ENCODE measurements around the gene TRIM32. TPM values are rescaled to one million over a fixed set of nuclear protein-coding genes. Genes with fewer than 3 reads are reported as not detected.

TRIM32 gene
- total RNA-seq, 1 experiment from 2014 or later, result 16.3 TPM

DNA sequence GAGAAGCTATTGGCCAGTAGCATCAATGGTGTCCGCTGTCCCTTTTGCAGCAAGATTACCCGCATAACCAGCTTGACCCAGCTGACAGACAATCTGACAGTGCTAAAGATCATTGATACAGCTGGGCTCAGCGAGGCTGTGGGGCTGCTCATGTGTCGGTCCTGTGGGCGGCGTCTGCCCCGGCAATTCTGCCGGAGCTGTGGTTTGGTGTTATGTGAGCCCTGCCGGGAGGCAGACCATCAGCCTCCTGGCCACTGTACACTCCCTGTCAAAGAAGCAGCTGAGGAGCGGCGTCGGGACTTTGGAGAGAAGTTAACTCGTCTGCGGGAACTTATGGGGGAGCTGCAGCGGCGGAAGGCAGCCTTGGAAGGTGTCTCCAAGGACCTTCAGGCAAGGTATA is 10.8 kb downstream of the TRIM32 start:
- in situ Hi-C loops (cut with HindIII; ENCODE audit: low pct_unique_long_range_greater_than_20kb, low sequenced_read_pairs), result no loop called here

DNA sequence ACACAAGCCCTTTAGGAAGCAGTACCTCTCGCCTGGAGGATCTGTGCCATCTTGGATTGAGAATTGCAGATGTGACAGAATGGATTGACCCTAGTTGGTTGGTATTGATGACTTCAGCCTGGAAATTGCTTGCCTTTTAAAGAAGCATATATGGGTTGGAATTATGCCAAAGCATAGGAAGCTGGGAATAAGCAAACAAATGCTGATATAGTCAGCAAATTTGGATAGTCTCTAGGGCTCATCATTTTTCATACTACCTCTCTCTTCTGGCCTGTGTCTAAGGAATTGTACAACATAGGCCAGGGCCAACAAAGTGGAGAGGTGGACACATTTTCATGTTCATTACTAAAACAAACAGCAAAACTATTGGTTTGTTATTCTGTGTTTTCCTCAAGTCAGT is 13.2 kb downstream of the TRIM32 start:
- in situ Hi-C loops (cut with HindIII; ENCODE audit: low pct_unique_long_range_greater_than_20kb, low sequenced_read_pairs), result no loop called here
- no peak for DNase-seq (ENCODE audit: low read depth)

More for the DNA sequence above, 10.8 kb downstream of the TRIM32 start:
- DNase-seq (ENCODE audit: low read depth), result no peak

DNA sequence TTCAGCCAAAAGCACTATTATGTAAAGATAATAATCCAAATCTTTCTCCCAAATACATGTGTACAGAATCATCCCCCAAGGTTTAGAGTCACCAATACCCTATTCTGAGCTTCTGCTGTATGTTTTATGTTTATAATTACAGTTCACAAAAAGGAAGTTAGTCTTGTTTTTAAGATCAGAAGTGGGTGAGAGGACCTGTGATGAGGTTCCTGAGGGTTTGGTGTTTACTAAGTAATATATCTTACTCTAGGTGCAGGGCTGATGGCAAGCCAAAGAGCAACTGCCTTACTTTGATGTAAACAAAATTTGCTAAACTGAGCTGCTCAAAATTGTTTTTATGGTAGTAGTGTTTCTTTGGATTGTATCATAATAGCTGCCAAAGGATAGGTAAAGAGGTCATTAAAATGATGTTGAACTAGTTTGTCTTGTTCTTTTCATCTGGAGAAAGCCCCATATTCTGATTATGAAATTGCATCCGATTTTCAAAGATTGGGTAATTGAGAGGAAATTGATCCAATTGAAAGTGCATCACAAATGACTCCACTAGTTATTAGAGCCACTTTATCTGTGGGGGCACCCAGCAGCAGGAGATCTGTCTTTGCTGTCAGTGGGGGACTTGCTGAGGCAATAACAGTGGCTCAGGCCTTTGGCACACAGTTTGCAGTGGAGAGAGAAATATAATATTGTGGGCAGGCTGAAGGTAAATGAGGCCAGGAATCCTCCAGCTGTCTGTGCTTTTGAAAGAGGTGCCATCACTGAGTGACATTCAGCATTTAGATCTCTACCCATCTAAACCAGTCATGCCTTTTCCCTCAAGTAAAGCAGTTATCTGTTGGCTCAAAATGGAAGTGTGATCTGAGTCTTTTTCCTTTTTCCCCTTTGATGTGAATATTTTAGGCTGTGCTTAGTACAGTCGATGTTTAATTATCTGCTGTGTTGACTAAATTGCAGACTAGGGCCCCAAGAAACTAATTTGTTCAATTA is 14.1 kb downstream of the TRIM32 start:
- DNase-seq (ENCODE audit: low read depth), result no peak
- in situ Hi-C loops (cut with HindIII; ENCODE audit: low pct_unique_long_range_greater_than_20kb, low sequenced_read_pairs), result no loop called here

DNA sequence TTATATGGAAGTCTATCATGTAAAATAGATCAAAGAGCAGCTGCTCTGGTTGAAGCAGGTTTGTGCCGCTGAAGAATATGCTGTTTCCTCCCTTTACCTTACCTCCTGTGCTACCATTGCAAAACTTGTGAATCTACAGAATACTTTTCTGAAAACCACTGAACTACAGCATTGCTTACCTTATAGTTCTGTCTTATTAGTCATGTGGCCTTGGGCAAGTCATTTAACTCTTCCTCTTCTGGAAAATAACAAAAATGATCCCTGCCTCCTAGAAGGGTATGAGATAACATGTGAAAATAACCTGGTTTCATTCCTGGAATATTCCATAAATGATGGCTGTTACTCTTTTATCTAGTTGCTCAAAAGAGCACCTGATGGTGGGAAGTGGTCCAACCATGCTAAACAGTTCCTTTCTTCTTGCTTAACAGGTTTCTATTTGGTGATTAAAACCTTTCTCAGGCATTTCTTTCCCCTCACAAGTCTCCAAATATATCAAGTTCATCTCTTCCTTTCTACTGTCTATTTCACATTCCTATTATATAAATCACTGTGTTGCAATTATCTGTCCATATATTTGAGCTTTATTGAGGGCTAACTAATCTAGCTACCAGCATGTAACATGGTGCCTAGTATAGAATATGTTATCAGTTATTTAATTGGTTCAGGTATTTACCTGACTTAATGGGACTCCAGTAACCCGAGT is 15.0 kb downstream of the TRIM32 start:
- in situ Hi-C loops (cut with HindIII; ENCODE audit: low pct_unique_long_range_greater_than_20kb, low sequenced_read_pairs), result no loop called here
- no peak for DNase-seq (ENCODE audit: low read depth)

DNA sequence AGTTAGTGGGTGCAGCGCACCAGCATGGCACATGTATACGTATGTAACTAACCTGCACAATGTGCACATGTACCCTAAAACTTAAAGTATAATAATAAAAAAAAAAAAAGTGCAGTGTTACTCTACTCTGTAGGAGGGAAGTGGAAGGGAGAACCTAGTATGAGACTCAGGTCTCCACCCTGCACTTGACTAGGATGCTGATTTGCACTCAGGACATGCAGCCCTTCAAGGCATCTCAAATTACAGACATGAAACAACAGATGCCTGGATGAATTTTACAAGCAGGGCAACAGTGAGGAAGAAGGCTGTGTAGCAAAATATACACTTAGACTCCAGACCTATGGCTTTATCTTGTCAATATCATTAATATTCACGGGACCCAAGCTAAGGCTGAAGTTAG is 16.5 kb downstream of the TRIM32 start:
- in situ Hi-C loops (cut with HindIII; ENCODE audit: low pct_unique_long_range_greater_than_20kb, low sequenced_read_pairs), result no loop called here
- no peak for DNase-seq (ENCODE audit: low read depth)

DNA sequence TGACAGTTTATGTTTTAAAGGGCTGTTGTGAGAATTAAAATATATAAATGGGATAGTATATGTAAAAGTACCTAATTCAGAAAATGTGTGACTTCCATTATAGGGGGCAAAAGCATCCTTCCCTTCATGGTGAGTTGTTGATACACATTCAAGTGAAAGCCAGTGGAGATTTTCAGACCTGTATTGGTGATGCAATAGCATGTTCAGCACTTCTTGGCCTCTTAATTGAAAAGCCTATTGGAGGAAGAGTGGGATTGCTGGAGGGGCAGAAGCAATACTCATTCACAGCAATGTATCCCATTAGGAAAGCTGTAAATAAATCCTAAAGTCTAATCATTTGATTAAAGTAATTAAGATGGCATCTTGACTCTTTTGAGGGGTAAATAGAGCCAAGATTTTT is 17.4 kb downstream of the TRIM32 start:
- in situ Hi-C loops (cut with HindIII; ENCODE audit: low pct_unique_long_range_greater_than_20kb, low sequenced_read_pairs), result no loop called here
- DNase-seq (ENCODE audit: low read depth), result no peak

DNA sequence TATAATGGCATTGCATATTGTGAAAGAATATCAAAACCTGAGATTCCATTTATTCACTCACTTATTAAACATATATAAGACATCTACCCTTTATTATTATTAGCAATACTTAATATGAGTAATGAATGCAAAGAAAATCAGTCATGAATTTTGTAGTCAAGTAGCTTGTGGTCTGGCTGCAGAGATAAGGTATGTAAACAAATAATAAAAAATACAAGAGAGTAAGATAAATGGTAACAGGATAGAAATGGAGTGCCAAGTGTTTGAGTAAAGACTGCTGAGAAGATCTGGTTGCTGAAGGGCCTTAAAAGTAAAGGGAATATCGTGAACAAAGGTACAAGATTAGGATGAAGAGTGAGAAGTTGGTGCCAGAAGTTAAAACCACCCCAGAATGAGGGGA is 18.4 kb downstream of the TRIM32 start:
- in situ Hi-C loops (cut with HindIII; ENCODE audit: low pct_unique_long_range_greater_than_20kb, low sequenced_read_pairs), result no loop called here

DNA sequence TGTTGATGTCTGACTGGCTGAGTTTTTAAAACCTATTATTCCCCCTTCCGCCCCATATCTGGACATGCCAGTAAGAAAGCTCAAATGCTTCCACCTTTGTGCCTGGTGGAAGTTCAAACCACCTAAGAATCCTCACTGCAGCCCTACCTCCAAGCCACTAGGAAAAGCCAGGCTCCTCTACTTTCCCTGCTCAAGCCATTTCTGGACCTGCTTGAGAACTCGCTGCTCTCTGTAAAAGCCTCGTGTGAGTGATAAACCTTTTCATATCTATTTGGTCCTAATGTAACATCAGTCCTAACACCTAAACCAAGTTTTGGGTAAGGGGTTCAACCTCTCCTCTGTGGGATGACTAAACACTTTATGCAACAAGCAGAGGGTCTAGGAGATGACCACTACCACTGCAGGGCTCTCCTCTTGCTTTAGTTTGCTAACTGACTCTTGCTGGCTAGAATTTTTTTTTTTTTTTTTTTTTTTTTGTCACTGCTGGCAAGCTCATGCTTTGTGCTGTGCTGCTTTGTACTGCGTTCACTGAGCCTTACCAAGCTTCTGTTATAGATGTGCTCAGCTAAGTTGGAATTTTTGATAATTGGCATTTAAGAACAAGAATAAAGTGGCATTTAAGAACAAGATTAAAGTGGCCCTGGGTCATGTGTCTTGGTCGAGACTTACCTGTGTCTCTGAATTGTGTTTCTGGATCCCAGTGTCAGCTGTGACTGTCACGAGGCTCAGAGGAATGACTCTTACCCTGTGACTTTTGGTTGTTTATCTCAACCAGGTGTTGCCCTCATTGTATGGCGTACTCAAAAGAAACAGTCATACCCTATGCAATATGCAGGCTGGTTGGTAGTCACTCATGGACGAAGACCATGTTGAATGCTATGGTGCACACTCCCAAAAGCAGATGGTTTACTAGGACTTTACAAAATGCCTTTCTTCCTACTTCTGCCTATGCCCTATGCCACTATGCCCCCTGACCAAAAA is 19.5 kb downstream of the TRIM32 start:
- in situ Hi-C loops (cut with HindIII; ENCODE audit: low pct_unique_long_range_greater_than_20kb, low sequenced_read_pairs), result no loop called here
- no peak for DNase-seq (ENCODE audit: low read depth)

More for the DNA sequence above, 18.4 kb downstream of the TRIM32 start:
- DNase-seq (ENCODE audit: low read depth), result no peak

DNA sequence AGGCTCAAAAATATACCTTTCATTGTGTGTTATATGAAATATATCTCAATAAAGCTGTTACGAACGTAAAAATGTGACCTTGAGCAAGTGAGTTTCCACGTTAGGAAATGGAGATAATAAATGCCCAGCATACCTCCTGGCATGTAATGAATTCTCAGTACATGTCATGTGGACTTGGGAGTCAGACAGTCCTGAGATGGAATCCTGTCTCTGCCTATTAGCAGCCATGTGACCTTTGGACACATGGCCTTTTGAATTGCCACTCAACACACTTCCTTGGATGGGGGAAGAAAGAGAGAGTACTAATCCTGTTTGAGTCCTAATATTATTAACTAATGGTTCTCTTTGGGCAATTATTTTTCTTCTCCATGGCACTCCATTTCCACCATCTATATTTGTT is 25.7 kb downstream of the TRIM32 start:
- in situ Hi-C loops (cut with HindIII; ENCODE audit: low pct_unique_long_range_greater_than_20kb, low sequenced_read_pairs), result no loop called here
- no peak for DNase-seq (ENCODE audit: low read depth)

DNA sequence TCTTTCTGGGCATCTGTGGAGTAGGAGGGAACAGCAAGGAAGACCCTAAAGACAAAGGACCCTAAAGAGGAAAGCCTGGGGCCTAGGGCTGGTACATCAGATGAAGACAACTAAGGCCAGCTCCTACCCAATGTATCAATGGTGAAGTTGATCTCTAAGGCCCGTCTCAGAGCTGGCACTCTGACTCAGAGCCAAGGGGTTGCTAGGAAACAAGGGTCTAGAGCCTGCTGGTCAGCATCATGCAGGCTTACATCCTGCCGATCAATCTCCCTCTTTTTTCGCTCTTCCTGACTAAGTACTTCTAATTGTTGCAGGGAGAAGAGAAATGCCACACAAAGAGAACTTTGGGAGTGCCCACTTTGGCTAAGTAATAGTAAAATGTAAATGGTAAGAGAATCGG is 26.2 kb downstream of the TRIM32 start:
- in situ Hi-C loops (cut with HindIII; ENCODE audit: low pct_unique_long_range_greater_than_20kb, low sequenced_read_pairs), result no loop called here
- DNase-seq (ENCODE audit: low read depth), result no peak

DNA sequence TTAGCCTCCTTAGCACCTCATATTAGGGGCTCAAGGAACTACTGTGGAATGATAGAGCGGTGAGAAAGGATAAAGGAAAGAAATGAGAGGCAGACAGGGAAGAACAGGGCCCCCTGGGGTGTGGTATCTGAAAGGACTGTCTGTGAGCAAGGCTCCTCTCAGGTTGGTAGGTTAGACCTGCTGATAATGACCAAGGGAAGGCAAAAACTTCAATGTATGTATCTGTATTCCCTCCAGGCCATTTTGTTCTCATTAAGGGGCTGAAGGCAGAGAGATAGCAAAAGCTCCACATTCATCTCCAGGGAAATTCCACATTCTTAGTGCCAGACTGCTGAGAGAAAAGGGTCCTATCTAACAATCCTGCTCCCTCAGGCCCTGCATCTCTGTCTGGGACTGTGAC is 28.6 kb downstream of the TRIM32 start:
- in situ Hi-C loops (cut with HindIII; ENCODE audit: low pct_unique_long_range_greater_than_20kb, low sequenced_read_pairs), result no loop called here
- no peak for DNase-seq (ENCODE audit: low read depth)

DNA sequence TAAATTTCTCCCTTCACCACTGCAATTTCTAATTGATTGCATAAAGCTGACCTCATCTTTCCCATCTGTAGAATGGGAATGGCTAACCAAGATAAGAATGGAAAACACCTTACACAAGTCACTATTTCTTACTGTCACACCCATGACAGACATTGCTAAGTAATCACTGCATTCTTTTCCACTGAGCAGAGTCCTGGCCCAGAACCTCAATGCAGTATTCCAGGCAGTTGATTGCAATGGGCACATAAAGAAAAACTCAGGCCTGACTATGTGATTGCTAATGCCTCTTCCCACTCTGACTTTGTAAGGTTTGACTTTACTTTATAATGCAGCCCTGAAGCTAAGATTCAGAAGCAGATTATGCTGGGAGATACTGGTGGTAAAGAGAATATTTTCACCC is 29.3 kb downstream of the TRIM32 start:
- in situ Hi-C loops (cut with HindIII; ENCODE audit: low pct_unique_long_range_greater_than_20kb, low sequenced_read_pairs), result no loop called here
- DNase-seq (ENCODE audit: low read depth), result no peak

DNA sequence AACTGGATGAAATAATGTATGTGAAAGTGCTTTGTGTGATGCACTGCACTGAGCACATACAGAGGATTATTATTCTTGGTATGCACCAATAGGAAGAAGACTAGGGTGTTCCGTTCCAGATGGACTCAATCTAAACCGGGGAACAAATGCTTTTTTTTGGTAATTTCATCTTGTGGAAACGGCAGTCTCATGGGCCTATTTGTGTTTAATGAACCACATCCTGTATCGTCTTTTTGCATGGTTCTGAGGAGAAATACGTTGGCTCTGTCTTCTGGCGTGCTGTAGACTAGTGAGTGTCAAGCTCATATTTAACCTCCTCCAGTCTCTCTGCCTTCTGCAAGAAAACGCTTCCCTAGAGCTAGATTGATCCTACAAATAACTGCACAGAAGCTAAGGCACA is 30.0 kb downstream of the TRIM32 start:
- no peak for DNase-seq (ENCODE audit: low read depth)
- in situ Hi-C loops (cut with HindIII; ENCODE audit: low pct_unique_long_range_greater_than_20kb, low sequenced_read_pairs), result no loop called here

DNA sequence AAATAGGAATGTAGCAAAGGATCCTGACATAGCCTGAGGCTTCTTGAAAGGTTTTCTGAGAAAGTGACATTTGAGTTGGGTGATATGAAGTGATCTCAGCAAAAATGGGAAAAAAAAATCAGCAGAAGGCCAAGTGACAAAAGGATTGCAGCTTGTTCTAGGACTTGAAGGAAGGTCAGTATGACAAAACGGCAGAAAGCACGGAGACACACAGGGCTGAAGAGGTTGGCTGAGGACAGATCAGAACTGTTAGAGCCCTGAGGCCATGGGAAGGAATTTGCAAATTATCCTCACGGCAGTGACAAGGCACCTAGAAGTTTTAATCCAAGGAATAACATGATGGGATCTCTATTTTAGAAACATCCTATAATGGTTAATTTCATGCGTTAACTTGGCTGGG is 31.0 kb downstream of the TRIM32 start:
- DNase-seq (ENCODE audit: low read depth), result no peak
- in situ Hi-C loops (cut with HindIII; ENCODE audit: low pct_unique_long_range_greater_than_20kb, low sequenced_read_pairs), result no loop called here

DNA sequence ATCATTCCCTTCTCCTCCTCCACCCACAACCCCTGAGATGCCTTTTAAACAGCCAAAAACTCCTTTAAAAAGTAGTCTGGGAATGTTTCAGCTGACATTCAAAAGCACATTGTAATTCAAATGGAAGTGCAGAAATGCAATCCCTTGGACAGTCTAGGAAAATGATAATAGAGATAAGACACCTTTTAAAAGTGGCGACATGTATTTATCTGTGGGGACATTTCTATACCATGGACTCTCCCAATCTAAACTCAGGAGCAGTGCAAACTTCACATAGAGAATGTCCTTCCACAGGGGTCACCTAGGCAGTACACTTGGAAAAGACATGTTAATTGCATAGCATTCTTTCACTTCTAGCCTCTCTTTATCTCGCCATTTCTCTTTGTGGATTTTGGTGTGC is 33.0 kb downstream of the TRIM32 start:
- no peak for DNase-seq (ENCODE audit: low read depth)
- in situ Hi-C loops (cut with HindIII; ENCODE audit: low pct_unique_long_range_greater_than_20kb, low sequenced_read_pairs), result no loop called here

DNA sequence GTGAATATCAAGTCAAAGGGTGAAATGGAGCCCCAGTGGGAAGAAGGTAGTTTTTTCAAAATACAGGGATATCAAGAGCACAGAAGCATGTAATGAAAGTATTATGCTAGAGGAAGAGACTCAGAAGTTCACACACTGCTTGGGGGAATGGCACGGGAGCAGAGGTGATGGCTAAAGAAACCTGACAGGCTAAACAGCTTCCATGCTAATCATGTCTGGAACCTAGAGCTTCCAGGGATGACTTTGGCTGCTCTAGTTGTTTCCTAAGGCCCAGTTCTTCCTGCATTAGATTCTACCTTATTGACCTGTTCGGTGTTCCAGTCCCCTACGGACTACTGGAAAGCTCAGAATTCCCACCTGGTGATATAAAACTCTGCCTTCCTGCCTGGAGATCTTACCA is 34.3 kb downstream of the TRIM32 start:
- no peak for DNase-seq (ENCODE audit: low read depth)
- in situ Hi-C loops (cut with HindIII; ENCODE audit: low pct_unique_long_range_greater_than_20kb, low sequenced_read_pairs), result no loop called here

DNA sequence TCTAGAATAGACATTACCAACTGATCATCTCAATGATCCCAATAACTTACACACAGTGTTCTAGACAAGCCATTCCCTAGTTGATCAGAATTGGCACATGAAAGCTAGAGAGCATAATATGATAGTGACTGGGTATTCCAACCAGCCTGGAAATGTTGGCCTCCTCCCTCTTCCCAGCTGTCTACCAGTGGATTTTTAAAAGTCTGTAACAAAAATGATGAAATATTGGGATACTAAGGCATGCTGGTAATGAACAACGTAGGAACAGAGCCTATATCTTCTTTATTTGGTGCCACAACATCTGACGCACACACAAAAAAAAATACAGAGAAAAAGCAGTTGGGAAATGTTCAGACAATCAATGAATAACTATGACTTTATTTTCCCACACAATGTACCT is 34.8 kb downstream of the TRIM32 start:
- in situ Hi-C loops (cut with HindIII; ENCODE audit: low pct_unique_long_range_greater_than_20kb, low sequenced_read_pairs), result no loop called here
- no peak for DNase-seq (ENCODE audit: low read depth)

DNA sequence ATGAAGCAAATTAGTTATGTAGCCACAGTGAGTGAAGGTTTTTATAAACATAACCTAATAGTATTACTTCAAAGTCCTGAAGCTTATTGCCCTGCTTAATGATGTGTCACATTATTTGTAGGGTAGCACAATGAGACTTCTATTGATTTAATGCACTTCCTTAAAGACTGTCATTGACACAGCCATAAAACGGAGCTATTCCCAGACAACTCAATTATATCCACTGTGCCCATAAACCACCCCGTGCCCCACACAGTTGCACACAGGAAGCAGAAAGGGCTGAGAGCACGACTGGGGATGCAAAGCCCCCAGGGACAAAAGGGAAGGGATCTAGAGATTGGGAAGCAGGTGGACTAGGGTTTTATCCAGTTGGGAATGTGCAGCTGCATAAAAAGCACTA is 37.0 kb downstream of the TRIM32 start:
- DNase-seq (ENCODE audit: low read depth), result no peak
- in situ Hi-C loops (cut with HindIII; ENCODE audit: low pct_unique_long_range_greater_than_20kb, low sequenced_read_pairs), result no loop called here

Measured in Caki2 (cell line).